ENCODE measurements around the gene AGBL5.
"Not testable (repeated sequence)": the region's sequence is repeated elsewhere in the genome, so short reads cannot be mapped to it uniquely, and the experiment has no call there.

The AGBL5 gene

DNA sequence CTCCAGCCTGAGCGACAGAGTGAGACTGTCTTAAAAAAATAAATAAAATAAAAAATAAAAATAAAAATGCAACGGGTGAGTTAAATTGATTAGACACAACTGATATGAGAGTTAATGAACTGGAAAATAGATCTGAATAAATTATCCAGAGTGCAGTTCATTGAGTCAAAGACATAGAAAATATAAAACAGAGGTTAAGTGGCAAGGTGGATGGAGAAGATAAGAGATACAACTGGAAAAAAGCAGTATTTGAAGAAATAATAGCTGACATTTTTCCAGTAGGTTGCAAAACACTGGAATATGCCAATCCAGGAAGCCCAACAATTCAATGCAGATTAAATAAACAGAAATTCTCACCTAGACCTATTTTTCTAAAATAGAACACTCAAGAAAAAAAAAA, 56.8 kb downstream of the AGBL5 start:
- TF ChIP-seq, protein P1, sequence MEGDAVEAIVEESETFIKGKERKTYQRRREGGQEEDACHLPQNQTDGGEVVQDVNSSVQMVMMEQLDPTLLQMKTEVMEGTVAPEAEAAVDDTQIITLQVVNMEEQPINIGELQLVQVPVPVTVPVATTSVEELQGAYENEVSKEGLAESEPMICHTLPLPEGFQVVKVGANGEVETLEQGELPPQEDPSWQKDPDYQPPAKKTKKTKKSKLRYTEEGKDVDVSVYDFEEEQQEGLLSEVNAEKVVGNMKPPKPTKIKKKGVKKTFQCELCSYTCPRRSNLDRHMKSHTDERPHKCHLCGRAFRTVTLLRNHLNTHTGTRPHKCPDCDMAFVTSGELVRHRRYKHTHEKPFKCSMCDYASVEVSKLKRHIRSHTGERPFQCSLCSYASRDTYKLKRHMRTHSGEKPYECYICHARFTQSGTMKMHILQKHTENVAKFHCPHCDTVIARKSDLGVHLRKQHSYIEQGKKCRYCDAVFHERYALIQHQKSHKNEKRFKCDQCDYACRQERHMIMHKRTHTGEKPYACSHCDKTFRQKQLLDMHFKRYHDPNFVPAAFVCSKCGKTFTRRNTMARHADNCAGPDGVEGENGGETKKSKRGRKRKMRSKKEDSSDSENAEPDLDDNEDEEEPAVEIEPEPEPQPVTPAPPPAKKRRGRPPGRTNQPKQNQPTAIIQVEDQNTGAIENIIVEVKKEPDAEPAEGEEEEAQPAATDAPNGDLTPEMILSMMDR (IDR thresholded peaks at IDR 0.05; ENCODE audit: low read depth, low read length) = no peak
- DNase-seq (ENCODE audit: extremely low read depth, low read depth) = no peak

DNA sequence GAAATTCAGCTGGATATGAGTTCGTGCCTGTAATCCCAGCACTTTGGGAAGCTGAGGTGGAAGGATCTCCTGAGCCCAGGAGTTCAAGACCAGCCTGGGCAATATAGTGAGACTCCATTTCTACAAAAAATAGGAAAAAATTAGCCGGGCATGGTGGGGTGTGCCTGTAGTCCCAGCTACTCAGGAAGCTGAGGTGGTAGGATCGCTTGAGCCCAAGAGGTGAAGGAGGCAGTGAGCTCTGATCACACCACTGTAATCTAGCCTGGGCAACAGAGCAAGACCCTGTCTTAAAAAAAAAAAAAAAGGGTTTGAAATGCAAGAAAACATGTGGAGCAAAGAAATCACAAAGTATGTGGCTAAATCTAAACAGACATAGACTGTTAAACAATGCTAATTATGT, 57.6 kb downstream of the AGBL5 start:
- DNase-seq (ENCODE audit: extremely low read depth, low read depth) = no peak
- TF ChIP-seq, protein P1 (IDR thresholded peaks at IDR 0.05; ENCODE audit: low read depth, low read length) = no peak

DNA sequence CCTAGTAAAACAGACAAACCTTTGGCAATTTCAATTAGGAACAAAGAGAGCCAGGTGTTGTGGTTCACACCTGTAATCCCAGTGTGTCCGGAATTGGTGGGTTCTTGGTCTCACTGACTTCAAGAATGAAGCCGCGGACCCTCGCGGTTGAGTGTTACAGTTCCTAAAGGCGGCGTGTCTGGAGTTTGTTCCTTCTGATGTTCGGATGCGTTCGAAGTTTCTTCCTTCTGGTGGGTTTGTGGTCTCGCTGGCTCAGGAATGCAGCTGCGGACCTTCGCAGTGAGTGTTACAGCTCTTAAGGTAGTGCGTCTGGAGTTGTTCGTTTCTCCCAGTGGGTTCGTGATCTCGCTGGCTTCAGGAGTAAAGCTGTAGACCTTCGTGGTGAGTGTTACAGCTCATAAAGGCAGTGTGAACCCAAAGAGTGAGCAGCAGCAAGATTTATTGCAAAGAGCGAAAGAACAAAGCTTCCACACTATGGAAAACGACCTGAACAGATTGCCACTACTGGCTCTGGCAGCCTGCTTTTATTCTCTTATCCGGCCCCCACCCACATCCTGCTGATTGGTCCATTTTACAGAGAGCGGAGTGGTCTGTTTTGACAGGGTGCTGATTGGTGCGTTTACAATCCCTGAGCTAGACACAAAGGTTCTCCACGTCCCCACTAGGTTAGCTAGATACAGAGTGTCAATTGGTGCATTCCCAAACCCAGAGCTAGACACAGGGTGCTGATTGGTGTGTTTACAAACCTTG, 59.3 kb downstream of the AGBL5 start:
- not testable (repeated sequence) for DNase-seq (ENCODE audit: extremely low read depth, low read depth)

DNA sequence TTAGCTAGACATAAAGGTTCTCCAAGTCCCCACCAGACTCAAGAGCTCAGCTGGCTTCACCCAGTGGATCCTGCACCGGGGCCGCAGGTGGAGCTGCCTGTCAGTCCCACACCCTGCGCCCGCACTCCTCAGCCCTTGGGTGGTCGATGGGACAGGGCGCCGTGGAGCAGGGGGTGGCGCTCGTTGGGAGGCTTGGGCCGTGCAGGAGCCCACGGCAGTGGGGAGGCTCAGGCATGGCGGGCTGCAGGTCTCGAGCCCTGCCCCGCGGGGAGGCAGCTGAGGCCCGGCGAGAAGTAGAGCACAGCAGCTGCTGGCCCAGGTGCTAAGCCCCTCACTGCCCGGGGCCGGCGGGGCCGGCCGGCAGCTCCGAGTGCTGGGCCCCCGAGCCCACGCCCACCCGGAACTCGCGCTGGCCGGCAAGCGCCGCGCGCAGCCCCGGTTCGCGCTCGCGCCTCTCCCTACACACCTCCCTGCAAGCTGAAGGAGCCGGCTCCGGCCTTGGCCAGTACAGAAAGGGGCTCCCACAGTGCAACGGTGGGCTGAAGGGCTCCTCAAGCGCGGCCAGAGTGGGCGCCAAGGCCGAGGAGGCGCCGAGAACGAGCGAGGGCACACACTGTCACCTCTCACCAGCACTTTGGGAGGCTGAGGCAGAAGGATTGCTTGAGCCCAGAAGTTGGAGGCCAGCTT, 60.1 kb downstream of the AGBL5 start:
- not testable (repeated sequence) for DNase-seq (ENCODE audit: extremely low read depth, low read depth)

DNA sequence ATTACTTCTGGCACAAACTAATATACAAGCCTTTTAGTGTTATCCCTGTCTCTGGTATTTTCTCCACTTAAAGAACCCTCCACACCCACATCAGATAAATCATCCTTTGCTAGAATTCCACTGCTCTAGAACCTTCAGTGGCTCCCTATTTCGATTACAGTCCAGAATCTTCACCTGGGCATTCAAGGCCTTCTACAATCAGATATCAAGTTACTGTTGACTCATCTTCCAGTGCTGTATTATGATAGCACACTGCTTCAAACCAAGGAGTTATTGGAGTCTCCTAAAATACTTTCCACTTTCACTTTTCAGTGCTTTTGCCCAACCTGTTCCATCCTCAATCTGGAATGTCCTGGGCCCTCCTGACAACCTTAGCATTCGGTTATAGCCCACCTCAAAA, 64.1 kb downstream of the AGBL5 start:
- TF ChIP-seq, protein P1 (IDR thresholded peaks at IDR 0.05; ENCODE audit: low read depth, low read length) = no peak
- no peak for DNase-seq (ENCODE audit: extremely low read depth, low read depth)

DNA sequence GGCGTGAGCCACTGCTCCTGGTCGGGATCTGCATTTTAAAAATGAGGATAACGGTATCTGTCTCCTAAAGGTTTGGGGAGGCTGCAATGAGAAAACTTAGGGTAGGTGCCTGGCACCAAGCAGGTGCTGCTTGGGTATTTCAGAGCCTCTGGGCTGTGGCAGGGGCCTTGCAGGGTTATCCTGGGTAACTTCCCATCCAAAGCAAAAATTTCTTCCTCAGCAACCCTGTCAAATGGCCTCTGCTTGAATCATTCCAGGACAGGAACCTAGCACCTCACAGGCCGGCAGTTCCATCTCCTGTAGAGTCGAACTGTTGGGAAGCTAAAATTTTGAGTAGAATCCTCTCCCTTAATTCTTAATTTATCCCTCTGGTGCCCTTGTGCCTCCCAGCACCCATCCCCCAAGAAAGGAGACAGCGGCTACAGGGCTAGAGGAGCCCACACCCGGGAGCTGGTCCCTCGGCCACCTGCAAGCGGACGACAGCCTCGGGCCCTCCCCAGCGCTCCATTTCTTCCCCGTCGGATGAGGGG, 66.6 kb downstream of the AGBL5 start:
- DNase-seq (ENCODE audit: extremely low read depth, low read depth) = no peak
- TF ChIP-seq, protein P1 (IDR thresholded peaks at IDR 0.05; ENCODE audit: low read depth, low read length) = no peak

DNA sequence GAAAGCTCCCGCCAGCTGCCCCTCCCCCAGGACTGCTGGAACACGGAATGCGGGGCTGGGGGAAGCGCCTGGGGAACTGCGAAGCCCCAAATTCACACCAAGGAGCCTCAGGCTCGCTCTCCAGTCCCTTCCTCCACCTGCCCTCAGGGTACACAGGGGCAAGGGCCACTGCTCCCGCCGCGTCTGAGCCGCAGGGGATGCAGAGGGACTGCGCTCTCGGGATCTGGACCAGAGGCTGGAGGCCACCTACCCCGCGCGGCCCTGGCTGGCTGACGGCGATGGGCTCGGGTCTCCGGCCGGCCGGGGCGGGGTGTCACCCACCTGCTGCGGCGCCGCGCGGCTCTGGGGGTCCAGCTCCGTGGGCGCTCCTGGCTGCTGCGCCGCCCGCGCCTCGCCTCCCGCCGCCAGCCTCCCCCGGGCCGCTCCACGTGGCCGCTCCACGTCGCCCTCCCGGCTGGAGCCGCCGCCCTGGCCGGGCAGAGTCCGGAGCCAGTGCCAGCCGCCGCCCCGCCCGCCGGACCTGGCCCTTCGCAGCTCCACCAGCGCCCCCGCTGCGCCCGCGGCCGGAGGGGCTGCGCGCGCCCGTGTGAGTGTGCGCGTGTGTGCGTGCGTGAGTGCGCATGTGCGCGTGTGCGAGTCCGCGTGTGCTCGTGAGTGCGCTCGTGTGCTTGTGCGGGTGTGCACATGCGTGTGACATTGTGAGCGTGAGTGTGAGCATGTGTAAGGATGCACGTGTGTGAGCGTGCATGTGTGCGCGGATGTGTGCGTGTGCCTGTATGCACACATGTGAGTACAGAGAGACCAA, 67.3 kb downstream of the AGBL5 start, which contains the start of gene CGREF1:
Gene CGREF1 (minus strand): TSS at position 604 of the 805 bp plus-strand sequence. CDS start 14,762 bp downstream, outside the sequence.
- TF ChIP-seq, protein P1 (IDR thresholded peaks at IDR 0.05; ENCODE audit: low read depth, low read length) = no peak

DNA sequence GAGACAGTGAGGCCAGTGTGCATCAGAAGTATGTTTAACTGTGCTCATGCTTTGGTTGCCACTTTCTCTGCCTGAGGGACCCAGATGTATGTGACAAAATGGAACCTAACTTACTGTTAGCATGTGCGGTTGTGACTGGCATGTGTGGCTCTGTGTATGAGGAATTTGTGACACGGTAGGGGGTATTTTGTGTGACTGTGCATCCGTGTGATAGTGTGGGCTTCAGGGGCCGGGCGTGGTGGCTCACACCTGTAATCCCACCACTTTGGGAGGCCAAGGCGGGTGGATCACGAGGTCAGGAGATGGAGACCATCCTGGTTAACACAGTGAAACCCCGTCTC, 67.8 kb downstream of the AGBL5 start:
- DNase-seq (ENCODE audit: extremely low read depth, low read depth) = not testable (repeated sequence)

More for the DNA sequence above, 67.3 kb downstream of the AGBL5 start, which contains the start of gene CGREF1:
- no peak for DNase-seq (ENCODE audit: extremely low read depth, low read depth)
